HG02981 (cell line): Measurements from ENCODE around the gene FOXL2NB.

Source experiments
- ATAC-seq: cut with Tn5 transposase; IDR thresholded peaks from one replicate; pipeline ENCODE4 v1.9.1; 2021; ENCODE audit warnings: mild to moderate bottlenecking, moderate library complexity; ENCODE audit not compliant: unreplicated experiment

FOXL2NB gene

GRCh38 chr3:138987181-138987580 is 40.2 kb downstream of the FOXL2NB start:
- no peak for ATAC-seq

GRCh38 chr3:138995706-138996105 is 48.7 kb downstream of the FOXL2NB start:
- no peak for ATAC-seq
